Smooth muscle cell (in vitro differentiated cells): ENCODE results near the gene LCE3E. TPM values are rescaled to one million over a fixed set of nuclear protein-coding genes. Genes with fewer than 3 reads are reported as not detected.
"Not testable (repeated sequence)": the region's sequence is repeated elsewhere in the genome, so short reads cannot be mapped to it uniquely, and the experiment has no call there.

Source experiments
- DNase-seq: peaks from one replicate; lab custom pipeline; 2025; ENCODE audit not compliant: unreplicated experiment; lab: John Stamatoyannopoulos, UW
- H2AFZ ChIP-seq: fragments of 200-600 bp; sonication (generic); 2 replicates; pipeline ENCODE4 v1.6.0; 2016; ENCODE audit warnings: antibody characterized with exemption, low read depth, mild to moderate bottlenecking
- H3F3A ChIP-seq: fragments of 200-600 bp; sonication (generic); 2 replicates; pipeline ENCODE4 v1.6.0; 2017; ENCODE audit warnings: antibody characterized with exemption, low read depth
- H3K27ac ChIP-seq: fragments of 200-600 bp; sonication (generic); 2 replicates; pipeline ENCODE4 v1.5.1; 2016; ENCODE audit warnings: low read depth, mild to moderate bottlenecking
- H3K27me3 ChIP-seq: fragments of 200-600 bp; sonication (generic); 2 replicates; pipeline ENCODE4 v1.6.1; 2016; ENCODE audit warnings: low read depth, mild to moderate bottlenecking
- H3K36me3 ChIP-seq: fragments of 200-600 bp; sonication (generic); 2 replicates; pipeline ENCODE4 v1.5.1; 2016; ENCODE audit warnings: low read depth
- H3K4me1 ChIP-seq: fragments of 200-600 bp; sonication (generic); 2 replicates; pipeline ENCODE4 v1.5.1; 2016; ENCODE audit warnings: low read depth
- H3K4me2 ChIP-seq: fragments of 200-600 bp; sonication (generic); 2 replicates; pipeline ENCODE4 v1.6.0; 2016; ENCODE audit warnings: mild to moderate bottlenecking
- H3K4me3 ChIP-seq: fragments of 200-600 bp; sonication (generic); 2 replicates; pipeline ENCODE4 v1.5.1; 2016; ENCODE audit warnings: mild to moderate bottlenecking
- H3K79me2 ChIP-seq: fragments of 200-600 bp; sonication (generic); 2 replicates; pipeline ENCODE4 v1.6.0; 2016; ENCODE audit warnings: low read depth, mild to moderate bottlenecking
- H3K9ac ChIP-seq: fragments of 200-600 bp; sonication (generic); 2 replicates; pipeline ENCODE4 v1.6.0; 2016; ENCODE audit warnings: low read depth
- H3K9me3 ChIP-seq: fragments of 200-600 bp; sonication (generic); replicated peaks from 2 replicates; pipeline ENCODE4 v1.5.1; 2016; ENCODE audit warnings: low read depth
- H4K20me1 ChIP-seq: fragments of 200-600 bp; sonication (generic); 2 replicates; pipeline ENCODE4 v1.6.0; 2016; ENCODE audit warnings: low read depth
- CTCF ChIP-seq: fragments of 200-600 bp; sonication (generic); IDR thresholded peaks from 2 replicates; pipeline ENCODE4 v1.5.1; 2017; ENCODE audit warnings: borderline replicate concordance, mild to moderate bottlenecking, antibody characterized with exemption; ENCODE audit not compliant: insufficient read depth, poor library complexity, severe bottlenecking
- WGBS: methylation state at CpG from one replicate; pipeline ENCODE4 v1.1.7; 2016; ENCODE audit warnings: low lambda C conversion rate; 5-methylcytosine and 5-hydroxymethylcytosine counted together
- polyA plus RNA-seq: library from polyadenylated mRNA; unstranded; fragments of >200 nt; fragmentation: Nextera tagmentation; extraction: Ambion mirVana; gene quantifications from 2 replicates; pipeline ENCODE4 v1.2.1, GENCODE V29; 2016
- total RNA-seq: library from RNA; depleted of rRNA; stranded (reverse); fragments of >200 nt; gene quantifications from 2 replicates; pipeline ENCODE4 v1.2.3, GENCODE V29; 2014

Gene LCE3E
- total and polyA plus RNA-seq, 2 experiments from 2014 or later, result not detected

GRCh38 chr1:152577168-152577567 is 10.6 kb upstream of the LCE3E start:
- Histone ChIP-seq H3K4me3 (no peak overlapping the region), H3K27me3 (no peaks in the 10 kb centered on the region), H3F3A (no peaks in the 10 kb centered on the region), H2AFZ (no peak overlapping the region), H3K9me3 (peaks cover 7% of the 10 kb centered on the region), H3K9ac (no peak overlapping the region), H3K36me3 (no peaks in the 10 kb centered on the region), H3K4me2 (no peak overlapping the region), H3K4me1 (no peaks in the 10 kb centered on the region), H3K27ac (no peak overlapping the region), H4K20me1 (no peaks in the 10 kb centered on the region), H3K79me2 (no peaks in the 10 kb centered on the region)
- DNase-seq, result no peak
- WGBS, result 77% methylated on average over 2 of the region's 2 CpGs
- TF ChIP-seq CTCF, result no peak

GRCh38 chr1:152565535-152566215 is 905 bp downstream of the LCE3E start:
- Histone ChIP-seq H3K9ac (no peak overlapping the region), H3K27ac (no peak overlapping the region), H3K9me3 (no peaks in the 10 kb centered on the region), H3K4me1 (no peaks in the 10 kb centered on the region), H2AFZ (no peak overlapping the region), H4K20me1 (no peaks in the 10 kb centered on the region), H3K4me3 (no peak overlapping the region), H3K4me2 (no peak overlapping the region), H3F3A (no peaks in the 10 kb centered on the region), H3K36me3 (no peaks in the 10 kb centered on the region), H3K27me3 (no peaks in the 10 kb centered on the region), H3K79me2 (no peaks in the 10 kb centered on the region)
- TF ChIP-seq CTCF, result no peak
- no peak for DNase-seq
- WGBS, result 67% methylated on average over 14 of the region's 14 CpGs

GRCh38 chr1:152565115-152565514 is 1.5 kb downstream of the LCE3E start:
- no peak overlapping the region for H2AFZ ChIP-seq
- H3K4me2 ChIP-seq, result no peak overlapping the region
- no peaks in the 10 kb centered on the region for H4K20me1 ChIP-seq
- no peak for DNase-seq
- no peaks in the 10 kb centered on the region for H3K9me3 ChIP-seq
- H3K4me1 ChIP-seq, result no peaks in the 10 kb centered on the region
- no peaks in the 10 kb centered on the region for H3K27me3 ChIP-seq
- no peaks in the 10 kb centered on the region for H3K36me3 ChIP-seq
- TF ChIP-seq CTCF, result no peak
- H3F3A ChIP-seq, result no peaks in the 10 kb centered on the region
- no peak overlapping the region for H3K27ac ChIP-seq
- 45% methylated on average over 2 of the region's 2 CpGs for WGBS
- no peak overlapping the region for H3K4me3 ChIP-seq
- no peaks in the 10 kb centered on the region for H3K79me2 ChIP-seq
- H3K9ac ChIP-seq, result no peak overlapping the region

- not testable (repeated sequence) for H3K27ac ChIP-seq, H3F3A ChIP-seq, H3K4me2 ChIP-seq, H3K27me3 ChIP-seq, H3K9me3 ChIP-seq, H3K79me2 ChIP-seq, H3K36me3 ChIP-seq, H3K4me1 ChIP-seq, H2AFZ ChIP-seq, H3K9ac ChIP-seq, DNase-seq, H3K4me3 ChIP-seq, H4K20me1 ChIP-seq
- 0% methylated on average over 1 of the region's 1 CpG for WGBS
These were observed 18.2 kb downstream of the LCE3E start for GRCh38 chr1:152548358-152548757.
